ENCODE results near the gene OR51G2.

- no peak for TF ChIP-seq CTCF (optimal IDR thresholded peaks at IDR 0.05 in 1 of 3, IDR thresholded peaks at IDR 0.05 in 1 of 3, conservative IDR thresholded peaks at IDR 0.05 in 1 of 3; ENCODE audit: extremely low read depth in 1 of 3, insufficient read depth in 2 of 3, low read length in 3 of 3)
- TF ChIP-seq EZH2 (IDR thresholded peaks at IDR 0.05; ENCODE audit: low read length) = no peak
Observed at GRCh38 chr11:4882543-4882942, 36.6 kb downstream of the OR51G2 start.
